H54 (cell line): ENCODE results near the gene RASAL3.

Experiments
- DNase-seq: peaks from one replicate; pipeline ENCODE4 v3.0.0; 2011; ENCODE audit warnings: low spot score, mixed read lengths; ENCODE audit not compliant: insufficient read length
- FAIRE-seq: peaks from 3 replicates; lab custom pipeline; 2011; peaks lifted over from hg19 to GRCh38; lab: Jason Lieb, UNC
- POLR2A ChIP-seq: IDR thresholded peaks from 2 replicates; pipeline ENCODE4 v1.6.1; 2011; ENCODE audit warnings: low read depth, mild to moderate bottlenecking, low read length

The RASAL3 gene

GRCh38 chr19:15428956-15429824 is 35.2 kb downstream of the RASAL3 start:
- TF ChIP-seq POLR2A, result no peak
- FAIRE-seq, result no peak
- no peak for DNase-seq

GRCh38 chr19:15427991-15428471 is 36.3 kb downstream of the RASAL3 start:
- no peak for DNase-seq
- no peak for TF ChIP-seq POLR2A
- FAIRE-seq, result no peak

GRCh38 chr19:15427350-15427700 is 37.0 kb downstream of the RASAL3 start:
- DNase-seq (no peak), FAIRE-seq (no peak)
- no peak for TF ChIP-seq POLR2A

- no peak for DNase-seq
- TF ChIP-seq POLR2A, result no peak
- FAIRE-seq, result no peak
Measured at GRCh38 chr19:15426485-15427349, 37.6 kb downstream of the RASAL3 start.

- no peak for TF ChIP-seq POLR2A
- FAIRE-seq, result no peak
- DNase-seq, result no peak
Measured at GRCh38 chr19:15425321-15425950, 38.9 kb downstream of the RASAL3 start.

- DNase-seq (no peak), FAIRE-seq (no peak)
- no peak for TF ChIP-seq POLR2A
Measured at GRCh38 chr19:15424692-15425272, 39.6 kb downstream of the RASAL3 start.

- FAIRE-seq, result no peak
- TF ChIP-seq POLR2A, result no peak
- DNase-seq, result no peak
Measured at GRCh38 chr19:15424121-15424520, 40.2 kb downstream of the RASAL3 start.

GRCh38 chr19:15423130-15423529 is 41.2 kb downstream of the RASAL3 start:
- FAIRE-seq, result no peak
- DNase-seq, result no peak

GRCh38 chr19:15422296-15423075 is 41.9 kb downstream of the RASAL3 start:
- DNase-seq (no peak), FAIRE-seq (no peak)
- TF ChIP-seq POLR2A, result no peak

More at GRCh38 chr19:15423130-15423529, 41.2 kb downstream of the RASAL3 start:
- TF ChIP-seq POLR2A, result no peak

GRCh38 chr19:15421721-15422260 is 42.6 kb downstream of the RASAL3 start:
- DNase-seq, result no peak
- no peak for FAIRE-seq
- no peak for TF ChIP-seq POLR2A

GRCh38 chr19:15421136-15421695 is 43.1 kb downstream of the RASAL3 start:
- FAIRE-seq (no peak), DNase-seq (no peak)
- TF ChIP-seq POLR2A, result no peak

- no peak for FAIRE-seq
- TF ChIP-seq POLR2A, result no peak
- DNase-seq, result no peak
Measured at GRCh38 chr19:15419413-15420025, 44.8 kb downstream of the RASAL3 start.
